Myocyte (in vitro differentiated cells): Measurements from ENCODE around the gene NCKAP1. TPM values are rescaled to one million over a fixed set of nuclear protein-coding genes. Genes with fewer than 3 reads are reported as not detected.
"Not testable (repeated sequence)": the region's sequence is repeated elsewhere in the genome, so short reads cannot be mapped to it uniquely, and the experiment has no call there.

ENCODE experiments used
- DNase-seq: peaks from one replicate; pipeline ENCODE4 v3.0.0-alpha.2; 2012; ENCODE audit warnings: low read depth
- polyA plus RNA-seq: library from polyadenylated mRNA; unstranded; fragments of >200 nt; gene quantifications from one replicate; pipeline ENCODE4 v1.2.1, GENCODE V29; 2012; ENCODE audit warnings: missing spikeins
- total RNA-seq: library from RNA; depleted of rRNA; stranded (reverse); fragments of >200 nt; gene quantifications from 2 replicates; pipeline ENCODE4 v1.2.3, GENCODE V29; 2014

Gene NCKAP1
- total RNA-seq = 120 and 133 TPM in 2 replicates
- 71.1 TPM for polyA plus RNA-seq

DNA sequence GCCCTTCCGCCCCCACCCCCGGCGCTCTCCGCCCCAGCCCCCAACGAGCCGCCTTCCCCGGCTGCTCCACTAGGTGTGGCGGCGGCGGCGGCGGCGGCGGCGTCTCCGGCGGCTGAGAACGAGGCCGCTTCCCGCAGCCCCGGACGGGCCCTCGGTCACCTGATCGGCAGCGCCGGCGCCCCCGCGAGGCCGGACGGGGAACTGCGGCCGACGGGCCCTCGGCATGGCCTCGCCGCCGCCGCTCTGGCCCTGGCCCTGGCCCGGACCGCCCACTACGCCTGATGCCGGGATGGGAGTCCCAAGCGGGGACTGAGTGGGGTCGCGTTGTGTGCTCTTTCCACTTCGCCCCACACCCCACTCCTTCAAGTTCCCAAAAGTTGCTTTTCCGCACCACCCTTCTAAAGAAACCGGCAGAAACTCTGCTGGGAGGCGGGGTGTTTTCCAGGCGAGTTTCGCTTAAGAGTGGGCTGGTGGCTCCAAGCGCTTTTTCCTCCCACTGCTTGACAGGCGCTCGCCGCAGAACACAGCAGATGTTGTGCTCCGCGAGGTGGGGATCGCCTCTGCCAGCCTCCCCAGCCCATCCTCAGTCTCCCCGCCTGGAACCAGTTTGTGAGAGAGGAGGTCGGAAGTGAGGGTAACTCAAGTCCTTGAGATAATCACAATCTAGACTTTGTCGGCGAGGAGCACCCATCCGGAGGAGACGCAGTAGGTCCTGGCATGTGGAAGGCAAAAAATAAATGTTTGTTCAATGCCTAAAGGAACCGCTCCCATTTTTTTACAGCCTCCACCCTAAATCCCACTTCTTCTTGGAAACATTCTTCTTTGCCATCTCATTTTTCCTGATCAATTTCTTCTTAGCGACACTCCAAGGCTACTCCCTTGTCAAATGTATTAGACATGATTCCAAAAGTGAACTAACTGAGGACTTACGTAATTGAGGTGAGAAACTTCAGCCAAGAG is at the start of gene NCKAP1:
Gene NCKAP1, minus strand, starts transcription at position 117 of the 960 bp plus-strand sequence. CDS start 358 bp downstream, outside the sequence.
- peak; percentile 89 for DNase-seq

DNA sequence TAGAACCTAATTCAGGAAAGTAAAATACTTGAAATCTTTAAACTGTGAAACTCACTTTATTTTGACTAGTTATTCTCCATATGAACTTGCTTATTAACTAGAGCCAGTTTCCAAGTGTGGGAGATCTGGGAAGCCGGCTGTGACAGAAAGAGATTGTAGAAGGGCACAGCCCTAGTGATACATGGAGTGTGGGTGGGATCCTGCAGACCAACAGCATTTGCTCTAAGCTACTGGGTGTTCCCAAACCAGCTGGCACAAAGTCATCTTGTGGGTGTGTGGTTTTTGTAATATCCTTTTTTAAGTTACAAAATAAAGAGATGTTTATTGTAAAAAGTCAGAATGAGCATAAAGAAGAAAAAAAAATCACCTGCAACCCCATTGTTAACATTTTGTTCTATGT is 43.7 kb upstream of the NCKAP1 start:
- peak; percentile 72 for DNase-seq

- peak; percentile 33 for DNase-seq
Measured at GRCh38 chr2:183079139-183079775, 41.0 kb upstream of the NCKAP1 start.

DNA sequence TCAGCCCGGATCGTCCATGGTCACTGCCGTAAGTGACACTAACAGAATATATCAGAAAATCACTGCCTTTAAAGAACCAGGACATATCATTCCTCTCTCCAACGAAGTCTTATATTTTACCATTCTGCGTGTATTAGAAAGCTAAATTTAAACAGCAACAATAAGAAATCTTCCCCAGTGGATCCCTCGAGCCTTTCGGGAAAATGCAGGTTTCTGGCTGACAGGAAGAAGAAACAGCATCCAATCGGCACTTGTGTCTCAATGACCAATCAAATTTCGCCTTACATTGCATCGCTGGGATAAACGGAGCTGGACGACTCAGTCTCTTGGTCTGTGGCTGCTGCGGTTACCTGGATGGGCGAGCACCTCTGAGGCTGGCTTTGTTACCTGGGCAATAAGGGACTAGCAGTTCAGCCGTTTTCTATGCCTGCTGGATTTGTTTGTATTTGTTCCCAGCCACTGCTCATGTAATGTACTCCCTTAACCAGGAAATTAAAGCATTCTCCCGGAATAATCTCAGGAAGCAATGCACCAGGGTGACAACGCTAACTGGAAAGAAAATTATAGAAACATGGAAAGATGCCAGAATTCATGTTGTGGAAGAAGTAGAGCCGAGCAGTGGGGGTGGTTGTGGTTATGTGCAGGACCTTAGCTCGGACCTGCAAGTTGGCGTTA is 40.3 kb upstream of the NCKAP1 start, which contains the start of gene DUSP19:
Gene DUSP19, plus strand, starts transcription at position 284 of the 675 bp plus-strand sequence. Its CDS starts 187 bp downstream, at position 471.
- DNase-seq = peak; percentile 95

DNA sequence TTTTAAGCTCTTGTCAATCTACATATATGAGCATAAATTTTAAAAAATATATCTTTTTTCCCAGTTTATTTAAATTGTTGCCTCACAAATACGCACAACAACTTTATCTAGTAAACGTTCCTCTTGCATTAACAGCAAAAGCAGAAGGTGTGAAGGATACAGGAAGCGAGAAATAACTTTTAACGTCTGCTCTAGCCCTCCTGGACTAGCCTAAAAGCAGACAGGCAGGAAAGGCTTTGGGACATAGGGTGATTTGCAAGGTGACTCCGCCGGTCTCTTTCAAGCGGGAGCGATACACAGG is 39.9 kb upstream of the NCKAP1 start:
- DNase-seq = no peak

DNA sequence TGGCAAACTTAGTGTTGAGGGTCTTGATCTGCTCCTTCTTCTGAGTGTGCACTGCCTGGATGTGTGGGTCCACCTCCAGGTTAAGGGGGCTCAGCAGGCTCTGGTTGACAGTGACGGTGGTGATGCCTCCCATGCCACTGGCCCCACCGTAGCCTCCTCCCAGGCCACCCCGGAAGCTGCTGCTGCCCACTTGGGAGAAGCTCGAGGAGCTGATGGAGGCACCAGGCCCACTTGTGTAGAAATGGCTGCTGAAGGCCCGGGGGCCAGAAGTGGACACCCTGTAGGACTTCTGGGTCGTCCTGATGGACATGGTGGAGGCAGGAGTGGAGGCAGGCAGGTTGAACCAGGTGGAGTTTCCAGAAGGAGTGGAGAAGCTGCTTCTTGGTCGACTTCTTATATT is 33.9 kb upstream of the NCKAP1 start:
- DNase-seq = no peak

DNA sequence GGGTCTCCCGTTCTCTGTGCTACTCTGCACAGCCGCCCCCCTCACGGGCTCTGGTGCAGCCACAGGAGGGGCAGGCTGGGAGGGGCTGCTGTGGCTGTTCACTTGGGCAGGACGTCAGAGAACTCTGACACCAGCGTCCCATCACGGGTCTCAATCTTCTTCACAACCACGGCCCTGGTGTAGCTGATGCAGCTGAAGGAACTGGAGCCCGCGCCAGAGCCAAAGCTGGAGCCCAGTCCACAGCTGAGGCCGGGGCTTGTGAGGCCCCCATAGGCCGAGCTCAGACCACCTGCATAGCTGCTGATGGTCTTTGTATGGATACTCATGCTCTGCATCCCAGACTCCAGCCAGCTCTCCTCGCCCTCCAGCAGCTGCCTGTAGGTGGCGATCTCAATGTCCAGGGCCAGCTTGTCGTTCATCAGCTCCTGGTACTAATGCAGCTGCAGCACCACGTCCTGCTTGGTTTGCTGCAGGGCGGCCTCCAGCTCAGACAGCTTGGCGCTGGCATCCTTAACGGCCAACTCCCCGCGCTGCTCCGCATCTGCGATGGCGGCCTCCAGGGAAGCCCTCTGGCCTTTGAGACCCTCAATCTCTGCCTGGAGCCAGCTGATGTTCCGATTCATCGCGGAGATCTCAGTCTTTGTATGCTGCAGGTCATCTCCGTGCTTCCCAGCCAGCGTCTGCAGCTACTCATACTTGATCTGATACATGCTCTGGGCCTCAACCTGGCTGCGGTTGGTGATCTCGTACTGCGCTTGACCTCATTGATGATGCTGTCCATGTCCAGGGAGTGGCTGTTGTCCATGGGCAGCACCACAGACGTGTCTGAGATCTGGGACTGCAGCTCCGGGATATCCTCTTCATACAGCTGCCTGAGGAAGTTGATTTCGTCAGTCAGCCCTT is 32.9 kb upstream of the NCKAP1 start:
- DNase-seq = peak; percentile 13

GRCh38 chr2:183069174-183069573 is 30.9 kb upstream of the NCKAP1 start:
- DNase-seq = no peak

DNA sequence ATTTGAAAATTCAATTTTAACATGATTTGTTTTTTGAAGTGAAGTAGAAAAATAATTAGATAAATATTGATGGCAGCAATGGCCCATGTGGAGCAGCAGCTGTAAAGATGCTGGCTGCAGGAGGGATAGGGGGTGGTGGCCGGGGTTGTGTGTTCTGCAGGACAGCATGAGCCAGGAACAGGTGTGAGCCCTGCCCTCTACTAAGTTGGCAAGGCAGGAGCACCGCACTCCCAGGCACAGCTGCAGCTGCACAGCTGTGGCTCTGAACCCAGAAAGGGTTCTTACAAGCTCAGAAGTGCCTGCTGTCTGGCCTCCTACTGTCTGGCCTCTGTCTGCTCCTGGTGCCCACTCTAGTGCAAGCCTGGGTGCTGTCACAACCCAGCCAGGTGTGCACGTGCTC is 30.3 kb upstream of the NCKAP1 start:
- DNase-seq = peak; percentile 58

- peak; percentile 47 for DNase-seq
Measured at GRCh38 chr2:183063083-183063482, 24.8 kb upstream of the NCKAP1 start.

GRCh38 chr2:183060571-183061231 is 22.4 kb upstream of the NCKAP1 start:
- no peak for DNase-seq

- DNase-seq = peak; percentile 60
Measured at GRCh38 chr2:183059561-183059960, 21.3 kb upstream of the NCKAP1 start.

GRCh38 chr2:183057333-183057985 is 19.2 kb upstream of the NCKAP1 start:
- no peak for DNase-seq

DNA sequence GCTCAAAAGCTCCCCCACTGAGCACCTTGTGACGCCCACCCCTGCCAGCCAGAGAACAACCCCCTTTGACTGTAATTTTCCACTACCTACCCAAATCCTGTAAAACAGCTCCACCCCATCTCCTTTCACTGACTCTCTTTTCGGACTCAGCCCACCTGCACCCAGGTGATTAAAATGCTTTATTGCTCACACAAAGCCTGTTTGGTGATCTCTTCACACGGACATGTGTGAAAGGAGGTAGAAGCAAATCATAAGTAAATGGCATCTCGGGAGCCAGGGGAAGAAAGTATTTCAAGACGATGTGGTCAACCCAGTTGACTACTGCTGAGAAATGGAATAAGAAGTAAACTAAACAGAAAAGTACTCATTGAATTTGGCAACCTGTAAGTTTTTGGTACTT is 11.2 kb upstream of the NCKAP1 start:
- DNase-seq = no peak

GRCh38 chr2:183047486-183048125 is 9.3 kb upstream of the NCKAP1 start:
- not testable (repeated sequence) for DNase-seq

- DNase-seq = not testable (repeated sequence)
Measured at GRCh38 chr2:183043580-183043979, 5.3 kb upstream of the NCKAP1 start.

GRCh38 chr2:183040604-183041003 is 2.3 kb upstream of the NCKAP1 start:
- no peak for DNase-seq

- DNase-seq = peak; percentile 51
Measured at GRCh38 chr2:183037553-183038340, 510 bp downstream of the NCKAP1 start.
